ENCODE results near the gene MTCH1. TPM values are rescaled to one million over a fixed set of nuclear protein-coding genes. Genes with fewer than 3 reads are reported as not detected.

MTCH1 gene
- total and polyA plus RNA-seq, 2 experiments from 2014 or later = 108 to 271 TPM

- peaks cover 4% of the 10 kb centered on the region; the same call in 1 of the 2 replicates for H3K4me1 ChIP-seq (ENCODE audit: insufficient read depth)
- H3K9me3 Mint-ChIP-seq = no peaks in the 10 kb centered on the region
- H3K27ac ChIP-seq (ENCODE audit: low read depth) = no peak overlapping the region
- H3K4me3 Mint-ChIP-seq = no peak overlapping the region
- H3K27ac Mint-ChIP-seq = no peak overlapping the region
- peaks cover 2% of the 10 kb centered on the region for H3K27me3 Mint-ChIP-seq (ENCODE audit: insufficient read depth, low read depth, poor library complexity)
- H3K4me1 Mint-ChIP-seq = peaks cover 7% of the 10 kb centered on the region; the same call in 2 of the 3 replicates
- no peak overlapping the region for H3K4me3 ChIP-seq
- DNase-seq (ENCODE audit: low spot score) = no peak
- H3K27me3 ChIP-seq (ENCODE audit: insufficient read depth) = no peaks in the 10 kb centered on the region
- H4K20me1 ChIP-seq (replicated peaks; ENCODE audit: insufficient read depth) = no peaks in the 10 kb centered on the region
- no peak for ATAC-seq
- H3K79me2 ChIP-seq (replicated peaks; ENCODE audit: insufficient read depth) = no peaks in the 10 kb centered on the region
- no peaks in the 10 kb centered on the region for H3K36me3 Mint-ChIP-seq (ENCODE audit: low read depth)
- H3K4me2 ChIP-seq = no peak overlapping the region
- TF ChIP-seq EZH2 (IDR thresholded peaks at IDR 0.05; ENCODE audit: low read depth, unreplicated experiment) (no peak), STAT1 (IDR thresholded peaks at IDR 0.05; ENCODE audit: unreplicated experiment) (no peak)
- H3K36me3 ChIP-seq (ENCODE audit: insufficient read depth) = no peaks in the 10 kb centered on the region
- no peaks in the 10 kb centered on the region for H3K9me2 ChIP-seq (ENCODE audit: insufficient read depth)
- no peak overlapping the region for H2AFZ ChIP-seq
- H3F3A ChIP-seq (replicated peaks; ENCODE audit: low read depth) = no peaks in the 10 kb centered on the region
These were observed 52.9 kb downstream of the MTCH1 start for GRCh38 chr6:36933102-36933501.

GRCh38 chr6:36930483-36930882 lies 55.5 kb downstream of the MTCH1 start:
- no peaks in the 10 kb centered on the region for H3F3A ChIP-seq (replicated peaks; ENCODE audit: low read depth)
- no peaks in the 10 kb centered on the region for H3K27me3 ChIP-seq (ENCODE audit: insufficient read depth)
- H3K27ac ChIP-seq (ENCODE audit: low read depth) = no peak overlapping the region
- H3K4me1 ChIP-seq (ENCODE audit: insufficient read depth) = peaks cover 4% of the 10 kb centered on the region; the same call in 1 of the 2 replicates
- no peaks in the 10 kb centered on the region for H4K20me1 ChIP-seq (replicated peaks; ENCODE audit: insufficient read depth)
- no peak overlapping the region for H3K27ac Mint-ChIP-seq
- TF ChIP-seq POLR2AphosphoS5 (IDR thresholded peaks at IDR 0.05; ENCODE audit: low read depth) (no peak), ZNF114 (CRISPR knock-in tag; IDR thresholded peaks at IDR 0.05) (no peak)
- H3K9me3 Mint-ChIP-seq = no peaks in the 10 kb centered on the region
- H3K36me3 ChIP-seq (ENCODE audit: insufficient read depth) = no peaks in the 10 kb centered on the region
- H3K79me2 ChIP-seq (replicated peaks; ENCODE audit: insufficient read depth) = no peaks in the 10 kb centered on the region
- H3K36me3 Mint-ChIP-seq (ENCODE audit: low read depth) = no peaks in the 10 kb centered on the region
- no peak overlapping the region for H3K4me3 ChIP-seq
- H3K4me2 ChIP-seq = no peak overlapping the region
- H3K9me2 ChIP-seq (ENCODE audit: insufficient read depth) = no peaks in the 10 kb centered on the region
- no peaks in the 10 kb centered on the region for H3K27me3 Mint-ChIP-seq (ENCODE audit: insufficient read depth, low read depth, poor library complexity)
- peaks cover 7% of the 10 kb centered on the region for H3K4me1 Mint-ChIP-seq
- ATAC-seq (no peak), DNase-seq (ENCODE audit: low spot score) (no peak)
- H2AFZ ChIP-seq = no peak overlapping the region
- H3K4me3 Mint-ChIP-seq = no peak overlapping the region

GRCh38 chr6:36929607-36930006 lies 56.4 kb downstream of the MTCH1 start:
- Histone ChIP-seq H3K27me3 (ENCODE audit: insufficient read depth) (no peaks in the 10 kb centered on the region), H3K4me2 (no peak overlapping the region), H3K9me2 (ENCODE audit: insufficient read depth) (no peaks in the 10 kb centered on the region), H3K4me1 (ENCODE audit: insufficient read depth) (peaks cover 4% of the 10 kb centered on the region; the same call in 1 of the 2 replicates), H3K79me2 (replicated peaks; ENCODE audit: insufficient read depth) (no peaks in the 10 kb centered on the region), H2AFZ (no peak overlapping the region), H3K36me3 (ENCODE audit: insufficient read depth) (no peaks in the 10 kb centered on the region), H4K20me1 (replicated peaks; ENCODE audit: insufficient read depth) (no peaks in the 10 kb centered on the region), H3K4me3 (no peak overlapping the region), H3K27ac (ENCODE audit: low read depth) (no peak overlapping the region), H3F3A (replicated peaks; ENCODE audit: low read depth) (no peaks in the 10 kb centered on the region)
- H3K4me1 Mint-ChIP-seq = peaks cover 7% of the 10 kb centered on the region
- H3K27me3 Mint-ChIP-seq (ENCODE audit: insufficient read depth, low read depth, poor library complexity) = no peaks in the 10 kb centered on the region
- no peak for TF ChIP-seq REST (IDR thresholded peaks at IDR 0.05; ENCODE audit: unreplicated experiment)
- no peak for TF ChIP-seq NANOG (IDR thresholded peaks at IDR 0.05; ENCODE audit: borderline replicate concordance)
- TF ChIP-seq JUNB (IDR thresholded peaks at IDR 0.05; ENCODE audit: unreplicated experiment) = no peak
- H3K36me3 Mint-ChIP-seq (ENCODE audit: low read depth) = no peaks in the 10 kb centered on the region
- no peaks in the 10 kb centered on the region for H3K9me3 Mint-ChIP-seq
- H3K27ac Mint-ChIP-seq = no peak overlapping the region
- ATAC-seq (peak; percentile 27; the same call in 2 of the 3 replicates), DNase-seq (ENCODE audit: low spot score) (no peak)
- no peak overlapping the region for H3K4me3 Mint-ChIP-seq
